Heart right ventricle (tissue), 16 donors: ENCODE measurements around the gene TECPR1. TPM values are rescaled to one million over a fixed set of nuclear protein-coding genes. Genes with fewer than 3 reads are reported as not detected.

Source experiments
- ATAC-seq, 8 donors: fragments of 200-7000 bp; cut with Tn5 transposase; one replicate each; pipeline ENCODE4 v1.9.1; 2020; ENCODE audit warnings: mild to moderate bottlenecking in 8 of 8, moderate library complexity in 8 of 8, moderate number of reproducible peaks in 1 of 8
- DNase-seq, 2 donors: peaks; one replicate each; pipeline ENCODE4 v3.0.0-alpha.2; 2020
- H3K27ac ChIP-seq, 10 donors: fragments of 200-600 bp; sonication (generic) in 2 of 10; one replicate each; pipeline versions ENCODE4 v1.5.0 to v1.8.0; 2020 to 2022; ENCODE audit warnings: mild to moderate bottlenecking in 3 of 10
- H3K27me3 ChIP-seq, 7 donors: fragments of 200-600 bp; one replicate each; pipeline ENCODE4 v1.8.0; 2021 to 2022; ENCODE audit warnings: mild to moderate bottlenecking in 2 of 7
- H3K36me3 ChIP-seq, 9 donors: fragments of 200-600 bp; sonication (generic) in 1 of 9; one replicate each; pipeline versions ENCODE4 v1.5.0 to v1.8.0; 2020 to 2022; ENCODE audit warnings: mild to moderate bottlenecking in 2 of 9
- H3K4me1 ChIP-seq, 9 donors: fragments of 200-600 bp; sonication (generic) in 1 of 9; one replicate each; pipeline versions ENCODE4 v1.5.0 to v1.8.0; 2020 to 2022; ENCODE audit warnings: mild to moderate bottlenecking in 4 of 9
- H3K4me3 ChIP-seq, 10 donors: fragments of 200-600 bp; sonication (generic) in 2 of 10; one replicate each; pipeline versions ENCODE4 v1.5.0 to v1.8.0; 2020 to 2022; ENCODE audit warnings: mild to moderate bottlenecking in 7 of 10, moderate library complexity in 2 of 10
- H3K9me3 ChIP-seq, 11 donors: fragments of 200-600 bp in 10 of 11; sonication (generic) in 2 of 11; one replicate each; pipeline versions ENCODE4 v1.5.0 to v1.8.0; 2013 to 2022; ENCODE audit warnings: mild to moderate bottlenecking in 2 of 11, control low read depth in 1 of 11, moderate library complexity in 1 of 11
- CTCF ChIP-seq, 9 donors: fragments of 200-600 bp; sonication (generic) in 2 of 9; IDR thresholded peaks; one replicate each; pipeline versions ENCODE4 v1.5.0 to v1.8.0; 2021 to 2022; ENCODE audit warnings: antibody characterized with exemption in 9 of 9, mild to moderate bottlenecking in 5 of 9, moderate library complexity in 1 of 9
- WGBS, 2 donors: extraction: QIAGEN DNeasy Blood & Tissue Kit; methylation state at CpG; one replicate each; pipeline ENCODE4 v1.1.7; 2013; ENCODE audit warnings: inconsistent platforms in 1 of 2; 5-methylcytosine and 5-hydroxymethylcytosine counted together
- intact Hi-C, 10 donors: fragments of 100-400 bp; cut with DNase I; formaldehyde crosslinking; loops; one replicate each; pipeline versions ENCODE4 v1.11.1 to v1.14.2; 2022
- polyA plus RNA-seq, 2 donors: library from polyadenylated mRNA; stranded (reverse); fragments of 200-250 nt; gene quantifications; one replicate each; pipeline ENCODE4 v1.2.3, GENCODE V29; 2013
- total RNA-seq, 10 donors: library from RNA; stranded (reverse); fragmentation: NEBNext Ultra II Directional in 3 of 10; extraction: Animal tissue kit (Norgen Biotek cat#: 25700) in 3 of 10; gene quantifications; one replicate each; pipeline versions ENCODE4 v1.2.1 to v1.2.4, GENCODE V29; 2021 to 2023
- donor health status: Arrhythmogenic right ventricular cardiomyopathy.
- donor health status: ischemic (EF 13 %, LVEDD 7.1; RV severe dilation, severe dysfunction).
- donor health status: healthy with polysubstance abuse.
- donor health status: DM: no; HTN: yes; CAD: no.
- donor health status: DM: no; HTN: no; CAD: no.
- donor health status: ischemic (EF 25% LVEDD 6.9; RV normal size, moderate dysfunction).
- donor health status: ischemic (EF 25% LVEDD 5.7; RV mildly dilated, moderate dysfunction).
- donor health status: healthy.
- donor health status: DM: yes; HTN: yes; CAD: no.
- donor health status: Ischemic cardiomyopathy.
- donor health status: ischemic (EF 35%, LVEDD 5.7; RV mildly dilated, moderate dysfunction).
- donor health status: nonischemic (EF 11% LVEDD 7.7; RV severe dilation, severe dysfunction).
- donor health status: DM: yes; HTN: yes; CAD: no.
- donor health status: PGD.
- donor health status: ischemic (EF 29% LVEDD 5.4; RV normal size, mild dysfunction).
- donor health status: nonischemic (EF 23%, LVEDD 6.1; RV moderate dilation, normal function).

Gene TECPR1
- total and polyA plus RNA-seq, 12 donors = 12.8 to 23.8 (median 15.4) TPM

GRCh38 chr7:98289333-98289875 lies 37.4 kb upstream of the TECPR1 start:
- peaks cover 0 to 82% (median 18%) of the 10 kb centered on the region in 9 donors for H3K36me3 ChIP-seq
- ATAC-seq = no peak
- no peak overlapping the region for H3K4me3 ChIP-seq
- no peak for TF ChIP-seq CTCF (IDR thresholded peaks at IDR 0.05)
- H3K27me3 ChIP-seq = no peaks in the 10 kb centered on the region
- intact Hi-C loops = no loop called here
- no peaks in the 10 kb centered on the region for H3K9me3 ChIP-seq
- WGBS, 2 donors = 52 to 76% methylated on average over 3 to 4 of the region's 4 CpGs
- DNase-seq = no peak
- peak overlapping the region in 8 of 10 donors; percentile 23 to 98 (median 44) for H3K27ac ChIP-seq
- peaks cover 38 to 65% (median 54%) of the 10 kb centered on the region in 9 donors for H3K4me1 ChIP-seq

DNA sequence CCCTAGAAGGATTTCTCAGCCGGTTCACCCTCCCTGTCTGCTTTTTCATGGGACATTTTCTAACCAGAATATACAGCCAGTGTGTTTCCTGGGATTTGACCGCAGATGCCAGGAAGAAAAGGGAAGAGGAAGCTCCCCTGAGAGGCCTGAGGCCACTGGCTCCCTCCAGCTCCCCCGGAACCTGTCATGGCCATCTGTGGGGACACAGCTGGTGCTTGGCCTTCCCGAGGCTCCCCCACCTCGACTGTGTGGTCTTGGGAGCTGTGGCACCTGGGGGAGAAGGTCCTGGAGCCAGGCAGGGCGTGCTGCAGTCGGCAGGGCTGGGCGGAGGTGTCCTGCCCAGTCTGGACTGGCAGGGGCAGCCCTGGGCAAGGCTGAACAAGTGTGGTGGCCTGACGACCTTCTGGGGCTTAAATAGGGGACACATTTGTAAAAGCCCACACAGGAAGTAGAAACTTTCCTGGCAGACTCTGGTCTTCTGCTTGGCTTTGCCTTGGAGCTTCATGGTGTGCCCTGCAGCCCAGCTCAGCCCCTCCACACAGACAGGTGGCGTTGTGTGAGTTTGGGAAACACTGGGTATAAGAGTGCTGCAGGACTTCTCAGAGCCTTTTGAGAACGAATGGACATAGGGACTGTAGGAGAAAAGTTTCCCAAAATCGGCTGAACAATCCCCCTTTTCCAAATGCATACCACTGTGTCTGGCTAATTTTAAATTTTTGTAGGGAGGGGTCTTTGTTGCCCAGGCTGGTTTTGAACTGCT lies 36.2 kb upstream of the TECPR1 start:
- WGBS, 2 donors = 61 to 70% methylated on average over 12 of the region's 12 CpGs
- H3K4me1 ChIP-seq = peaks cover 48 to 76% (median 66%) of the 10 kb centered on the region in 9 donors
- no peaks in the 10 kb centered on the region for H3K9me3 ChIP-seq
- TF ChIP-seq CTCF (IDR thresholded peaks at IDR 0.05) = no peak
- H3K27me3 ChIP-seq = no peaks in the 10 kb centered on the region
- no peak overlapping the region for H3K4me3 ChIP-seq
- peak overlapping the region in 8 of 10 donors; percentile 18 to 99 (median 98) for H3K27ac ChIP-seq
- ATAC-seq (no peak), DNase-seq (no peak)
- H3K36me3 ChIP-seq = peaks cover 0 to 81% (median 16%) of the 10 kb centered on the region in 9 donors
- intact Hi-C loops = no loop called here

DNA sequence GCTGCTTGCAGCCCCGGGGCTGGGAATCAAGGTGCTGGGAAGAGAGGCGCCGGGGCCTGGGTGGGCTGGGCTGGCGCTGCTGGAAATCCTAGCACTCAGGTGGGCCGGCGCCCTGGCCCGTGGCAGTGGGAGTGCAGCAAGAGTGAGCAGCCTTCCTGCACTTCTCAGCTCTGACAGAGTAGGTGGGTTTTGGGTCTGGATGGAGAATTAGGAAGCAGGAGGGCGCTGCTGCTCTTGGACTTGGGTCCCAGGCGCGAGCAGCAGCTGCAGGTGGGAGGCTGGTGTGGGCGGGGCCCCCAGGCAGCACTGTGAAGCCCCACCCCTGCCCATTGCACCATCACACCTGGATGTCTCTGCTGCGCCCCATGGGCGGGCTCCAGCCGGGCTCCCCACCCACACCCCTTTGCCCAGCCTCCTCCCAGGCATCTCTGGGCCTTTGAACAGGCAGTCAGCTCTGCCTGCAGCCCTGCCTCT lies 35.5 kb upstream of the TECPR1 start:
- Histone ChIP-seq H3K36me3 (peaks cover 0 to 80% (median 13%) of the 10 kb centered on the region in 9 donors), H3K9me3 (no peaks in the 10 kb centered on the region), H3K27me3 (no peaks in the 10 kb centered on the region), H3K27ac (peak overlapping the region in 9 of 10 donors; percentile 18 to 99 (median 97)), H3K4me1 (peaks cover 48 to 78% (median 73%) of the 10 kb centered on the region in 9 donors), H3K4me3 (peak overlapping the region in 1 of 10 donors; percentile 94)
- TF ChIP-seq CTCF (IDR thresholded peaks at IDR 0.05) = no peak
- intact Hi-C loops = no loop called here
- WGBS, 2 donors = 75 to 86% methylated on average over 14 of the region's 14 CpGs
- DNase-seq (no peak), ATAC-seq (no peak)

DNA sequence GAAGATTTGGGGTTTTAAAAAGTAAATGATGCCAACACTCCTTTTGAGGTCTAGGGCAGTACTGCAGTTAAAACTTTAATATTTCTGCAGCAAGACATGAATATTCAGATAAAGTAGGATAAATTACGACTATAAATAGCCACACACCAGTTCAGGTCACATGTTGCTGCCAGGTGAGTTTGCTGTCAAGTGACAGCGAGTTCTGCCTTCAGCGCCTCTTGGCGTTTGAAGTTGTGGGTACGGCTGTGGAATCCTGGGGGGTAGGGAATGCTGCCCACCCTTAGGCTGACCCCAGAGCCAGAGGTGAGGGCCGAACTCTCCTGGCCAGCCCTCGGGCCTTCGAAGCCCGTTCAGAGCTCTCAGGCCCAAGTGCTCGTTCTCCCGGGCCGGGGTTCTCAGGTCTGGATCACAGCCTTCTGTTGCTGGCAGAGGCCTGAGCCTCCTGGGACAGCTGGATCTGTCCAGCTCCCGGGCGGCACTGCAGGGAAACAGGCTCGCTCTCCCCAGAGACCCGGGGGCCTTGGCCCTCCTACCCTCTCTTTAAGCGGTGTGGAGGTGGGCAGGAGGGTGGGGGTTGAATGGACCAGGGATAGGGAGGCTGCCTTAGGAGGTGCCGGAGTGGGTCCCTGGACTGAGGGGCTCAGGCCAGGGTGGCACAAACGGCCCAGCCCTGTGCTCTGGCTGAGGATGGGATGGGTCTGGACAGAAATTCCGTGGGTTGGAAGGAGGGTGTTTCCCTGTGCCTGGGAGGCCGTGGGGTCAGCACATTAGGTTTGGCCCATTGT lies 34.9 kb upstream of the TECPR1 start:
- Histone ChIP-seq H3K4me1 (peaks cover 48 to 77% (median 76%) of the 10 kb centered on the region in 9 donors), H3K9me3 (no peaks in the 10 kb centered on the region), H3K36me3 (peaks cover 0 to 75% (median 8%) of the 10 kb centered on the region in 9 donors), H3K27me3 (no peaks in the 10 kb centered on the region), H3K4me3 (peak overlapping the region in 6 of 10 donors; percentile 6 to 99 (median 90)), H3K27ac (peak overlapping the region in 9 of 10 donors; percentile 50 to 99 (median 97))
- TF ChIP-seq CTCF (IDR thresholded peaks at IDR 0.05) = no peak
- WGBS, 2 donors = 35 to 48% methylated on average over 21 of the region's 21 CpGs
- no peak for ATAC-seq
- DNase-seq = peak in 1 of 2 donors; percentile 35
- intact Hi-C loops = no loop called here
